Small intestine (tissue), 7 donors: Measurements from ENCODE around the gene PTPRK. TPM values are rescaled to one million over a fixed set of nuclear protein-coding genes. Genes with fewer than 3 reads are reported as not detected.
"Not testable (repeated sequence)": the region's sequence is repeated elsewhere in the genome, so short reads cannot be mapped to it uniquely, and the experiment has no call there.

Source experiments
- DNase-seq, 2 donors: peaks; one replicate each; pipeline versions ENCODE4 v3.0.0 to v3.0.0-alpha.2; 2013
- FAIRE-seq: peaks from 2 replicates; lab custom pipeline; 2012; peaks lifted over from hg19 to GRCh38; lab: Jason Lieb, UNC
- H3K27ac ChIP-seq, 3 donors: one replicate each; pipeline ENCODE4 v1.5.1; 2013; ENCODE audit warnings: low read length in 2 of 3, mild to moderate bottlenecking in 2 of 3, control low read depth in 1 of 3, inconsistent platforms in 1 of 3, low read depth in 1 of 3, moderate library complexity in 1 of 3
- H3K27me3 ChIP-seq, 3 donors: one replicate each; pipeline ENCODE4 v1.6.1; 2013; ENCODE audit warnings: low read length in 3 of 3, inconsistent platforms in 1 of 3; ENCODE audit not compliant: control insufficient read depth in 3 of 3, insufficient read depth in 3 of 3
- H3K36me3 ChIP-seq, 3 donors: one replicate each; pipeline ENCODE4 v1.6.1; 2013; ENCODE audit warnings: low read length in 3 of 3, inconsistent platforms in 1 of 3, low read depth in 1 of 3, mild to moderate bottlenecking in 1 of 3, moderate library complexity in 1 of 3; ENCODE audit not compliant: control insufficient read depth in 3 of 3, insufficient read depth in 2 of 3
- H3K4me1 ChIP-seq, 3 donors: one replicate each; pipeline ENCODE4 v1.6.1; 2013; ENCODE audit warnings: low read length in 2 of 3, inconsistent platforms in 1 of 3, low read depth in 1 of 3, mild to moderate bottlenecking in 1 of 3, moderate library complexity in 1 of 3; ENCODE audit not compliant: control insufficient read depth in 3 of 3, insufficient read depth in 2 of 3
- H3K4me3 ChIP-seq, 3 donors: one replicate each; pipeline ENCODE4 v1.5.1; 2013; ENCODE audit warnings: low read length in 3 of 3, control low read depth in 1 of 3, inconsistent platforms in 1 of 3, low read depth in 1 of 3, mild to moderate bottlenecking in 1 of 3, moderate library complexity in 1 of 3
- H3K9me3 ChIP-seq, 2 donors: one replicate each; pipeline ENCODE4 v1.6.1; 2013; ENCODE audit warnings: low read depth in 1 of 2, low read length in 1 of 2; ENCODE audit not compliant: control insufficient read depth in 2 of 2, insufficient read depth in 1 of 2
- WGBS, 3 donors: extraction: QIAGEN DNeasy Blood & Tissue Kit; methylation state at CpG; one replicate each; pipeline ENCODE4 v1.1.7; 2013; 5-methylcytosine and 5-hydroxymethylcytosine counted together
- polyA plus RNA-seq, 4 donors: library from polyadenylated mRNA; stranded (reverse) in 3 of 4; unstranded in 1 of 4; fragments of 200-250 nt in 3 of 4; fragments of 120-200 nt in 1 of 4; gene quantifications; one replicate each; pipeline versions ENCODE4 v1.2.1 to v1.2.3, GENCODE V29; 2013
- donor health status: healthy with polysubstance abuse.
- donor health status: control.
- donor health status: control.
- donor health status: Bipolar disorder and iron deficiency.
- donor health status: healthy.

Gene PTPRK
- polyA plus RNA-seq, 4 donors, result 15.9 to 72.5 (median 20.6) TPM

DNA sequence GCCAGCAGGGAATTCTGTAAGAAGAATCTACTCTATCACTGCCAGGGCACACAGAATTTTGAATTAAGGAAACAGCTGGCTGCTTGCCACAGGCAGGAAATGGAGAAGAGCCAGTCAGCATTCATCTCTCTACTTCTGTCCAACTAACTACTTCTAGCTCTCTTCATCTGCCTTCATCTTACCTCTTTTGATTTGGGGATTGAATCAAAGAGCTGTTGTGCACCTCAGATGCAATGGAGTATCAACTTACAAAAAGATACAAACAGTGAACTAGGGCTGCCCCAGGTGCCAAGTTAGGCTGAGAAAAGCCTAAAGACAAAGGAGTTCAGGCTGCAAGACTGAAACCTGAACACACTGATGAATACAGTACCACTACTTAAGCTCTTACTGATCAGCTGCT lies 82.0 kb downstream of the PTPRK start:
- DNase-seq (no peak), FAIRE-seq (no peak)

DNA sequence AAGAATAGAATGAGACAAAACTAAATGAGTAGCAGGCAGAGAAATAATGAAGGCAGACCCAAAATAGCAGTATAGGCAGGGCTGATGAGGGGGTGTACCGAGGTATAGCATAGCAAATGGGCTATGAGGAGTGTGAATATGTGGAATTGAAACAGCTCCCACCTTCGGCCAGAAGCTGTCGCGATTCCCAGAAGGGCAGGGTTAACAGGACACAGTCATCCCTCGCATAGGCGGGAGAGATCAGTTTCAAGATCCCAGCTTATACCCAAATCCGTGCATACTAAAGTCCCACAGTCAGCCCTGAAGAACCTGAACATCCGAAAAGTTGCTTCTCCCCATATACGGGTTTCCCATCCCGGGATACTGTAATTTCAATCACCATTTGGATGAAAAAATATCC lies 82.7 kb downstream of the PTPRK start:
- FAIRE-seq (no peak), DNase-seq (no peak)
- Histone ChIP-seq H3K4me3 (no peak overlapping the region), H3K36me3 (no peaks in the 10 kb centered on the region), H3K27me3 (no peaks in the 10 kb centered on the region), H3K9me3 (peaks cover 0 to 3% of the 10 kb centered on the region in 2 donors), H3K27ac (no peak overlapping the region), H3K4me1 (no peaks in the 10 kb centered on the region)
- WGBS, 3 donors, result 91 to 97% (median 95%) methylated on average over 10 of the region's 10 CpGs

More for the DNA sequence above, 82.0 kb downstream of the PTPRK start:
- H3K27ac ChIP-seq, result no peak overlapping the region
- H3K9me3 ChIP-seq, result peaks cover 0 to 3% of the 10 kb centered on the region in 2 donors
- peaks cover 0 to under 1% (median 0%) of the 10 kb centered on the region in 3 donors for H3K4me1 ChIP-seq
- H3K27me3 ChIP-seq, result no peaks in the 10 kb centered on the region
- no peak overlapping the region for H3K4me3 ChIP-seq
- H3K36me3 ChIP-seq, result no peaks in the 10 kb centered on the region

DNA sequence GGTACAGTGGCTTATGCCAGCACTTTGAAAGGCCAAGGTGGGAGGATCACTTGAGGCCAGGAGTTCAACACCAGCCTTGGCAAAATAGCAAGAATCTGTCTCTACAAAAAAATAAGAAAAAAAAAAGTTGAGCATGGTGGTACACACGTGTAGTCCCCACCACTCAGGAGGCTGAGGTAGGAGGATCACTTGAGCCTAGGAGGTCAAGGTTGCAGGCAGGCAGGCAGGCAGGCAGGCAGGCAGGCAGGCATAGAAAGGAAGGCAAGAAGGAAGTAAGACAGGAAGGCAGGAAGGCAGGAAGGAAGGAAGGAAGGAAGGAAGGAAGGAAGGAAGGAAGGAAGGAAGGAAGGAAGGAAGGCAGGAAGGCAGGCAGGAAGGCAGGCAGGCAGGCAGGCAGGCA lies 85.6 kb downstream of the PTPRK start:
- H3K4me3 ChIP-seq, H3K4me1 ChIP-seq, H3K27me3 ChIP-seq, DNase-seq, H3K36me3 ChIP-seq, H3K9me3 ChIP-seq, FAIRE-seq, H3K27ac ChIP-seq: not testable (repeated sequence)
- 70 to 81% (median 75%) methylated on average over 1 of the region's 1 CpG for WGBS, 3 donors

DNA sequence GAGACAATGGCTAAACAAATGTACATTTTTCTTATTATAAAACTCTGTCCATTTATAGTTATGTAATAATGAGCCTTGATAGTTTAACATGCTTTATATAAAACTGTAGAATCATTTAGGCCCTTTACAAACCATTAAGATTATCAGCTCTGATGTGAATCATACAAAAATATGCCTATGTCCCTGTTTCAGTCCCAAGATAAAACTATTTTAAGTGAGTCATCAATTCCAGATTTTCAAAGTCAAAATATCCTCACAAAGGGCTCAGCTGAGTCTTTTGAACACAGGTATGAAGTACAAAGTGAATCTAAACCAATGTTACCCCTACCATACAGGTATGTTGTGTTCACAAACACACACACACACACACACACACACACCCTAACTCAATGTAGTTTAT lies 88.0 kb downstream of the PTPRK start:
- peaks cover 0 to 5% (median 0%) of the 10 kb centered on the region in 3 donors for H3K36me3 ChIP-seq
- H3K27me3 ChIP-seq, result no peaks in the 10 kb centered on the region
- H3K4me1 ChIP-seq, result peaks cover 0 to 2% (median 0%) of the 10 kb centered on the region in 3 donors
- H3K9me3 ChIP-seq, result no peaks in the 10 kb centered on the region
- no peak overlapping the region for H3K27ac ChIP-seq
- FAIRE-seq, result no peak
- no peak for DNase-seq
- H3K4me3 ChIP-seq, result no peak overlapping the region

DNA sequence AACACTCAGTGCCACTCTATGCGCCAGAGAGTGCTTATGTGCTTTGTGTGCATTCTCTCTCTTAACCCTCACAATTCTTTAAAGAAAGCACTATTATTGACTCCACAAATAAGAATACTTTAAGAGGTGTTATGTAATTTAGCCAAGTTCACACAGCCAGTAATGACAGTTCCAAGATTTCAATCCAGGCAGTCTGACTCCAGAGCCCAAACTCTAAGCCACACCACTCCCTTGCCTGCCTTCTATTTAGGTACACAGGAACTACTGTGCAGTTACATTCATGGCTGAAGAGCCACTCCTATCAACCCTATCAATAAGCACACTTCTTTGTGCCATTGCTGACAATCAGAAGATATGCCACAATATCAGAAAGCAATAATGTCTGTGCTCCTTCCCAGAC lies 93.3 kb downstream of the PTPRK start:
- no peak overlapping the region for H3K27ac ChIP-seq
- H3K4me3 ChIP-seq, result no peak overlapping the region
- peaks cover 0 to 5% (median 0%) of the 10 kb centered on the region in 3 donors for H3K36me3 ChIP-seq
- peaks cover 0 to 2% (median 0%) of the 10 kb centered on the region in 3 donors for H3K4me1 ChIP-seq
- 88 to 100% (median 96%) methylated on average over 1 of the region's 1 CpG for WGBS, 3 donors
- no peak for FAIRE-seq
- no peak for DNase-seq
- H3K27me3 ChIP-seq, result no peaks in the 10 kb centered on the region
- no peaks in the 10 kb centered on the region for H3K9me3 ChIP-seq

DNA sequence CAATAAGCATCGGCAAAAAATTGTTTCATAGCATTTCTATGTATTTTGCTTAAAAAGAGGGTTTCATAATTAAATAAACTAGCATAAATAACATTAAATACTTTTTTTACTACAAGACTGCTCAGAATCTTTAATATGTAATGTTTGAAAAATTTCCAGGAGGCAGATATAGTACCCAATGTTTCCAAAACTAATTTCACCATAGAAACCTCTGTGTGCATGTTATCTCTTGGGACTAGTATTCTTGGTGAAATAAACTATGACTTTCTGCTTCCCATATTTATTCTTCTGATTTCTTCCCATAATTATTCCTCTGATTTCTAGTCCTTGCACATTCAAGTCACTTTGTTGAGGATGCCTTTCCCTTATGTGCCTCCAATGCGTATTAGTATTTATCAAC lies 94.5 kb downstream of the PTPRK start:
- Histone ChIP-seq H3K4me1 (peaks cover 0 to 2% (median 0%) of the 10 kb centered on the region in 3 donors), H3K4me3 (no peak overlapping the region), H3K27ac (no peak overlapping the region), H3K9me3 (no peaks in the 10 kb centered on the region), H3K36me3 (peaks cover 0 to 5% (median 0%) of the 10 kb centered on the region in 3 donors), H3K27me3 (no peaks in the 10 kb centered on the region)
- 80 to 96% (median 95%) methylated on average over 2 of the region's 2 CpGs for WGBS, 3 donors
- FAIRE-seq (no peak), DNase-seq (no peak)

DNA sequence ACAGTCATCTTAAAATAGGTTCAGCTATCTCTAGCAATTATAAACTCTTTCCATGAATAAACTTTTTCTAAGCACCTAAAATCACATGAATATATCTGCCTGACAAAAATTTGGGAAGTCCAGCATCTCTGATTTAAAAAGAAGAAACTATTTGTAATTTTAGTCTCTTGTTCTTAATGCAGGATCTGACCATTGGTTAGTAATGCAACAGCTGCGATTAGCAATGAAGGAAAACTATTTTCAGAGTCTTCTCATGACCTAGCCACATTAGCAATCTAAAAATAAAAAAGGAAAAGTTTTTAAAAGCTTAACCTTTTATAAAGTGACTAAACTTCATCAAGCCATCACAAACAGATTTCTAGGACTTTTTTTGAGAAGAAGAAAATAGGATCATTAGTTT lies 97.5 kb downstream of the PTPRK start:
- peaks cover 0 to 7% (median 2%) of the 10 kb centered on the region in 3 donors for H3K36me3 ChIP-seq
- no peaks in the 10 kb centered on the region for H3K27me3 ChIP-seq
- 84 to 97% (median 89%) methylated on average over 1 of the region's 1 CpG for WGBS, 3 donors
- no peaks in the 10 kb centered on the region for H3K4me1 ChIP-seq
- FAIRE-seq, result no peak
- no peak for DNase-seq
- no peak overlapping the region for H3K4me3 ChIP-seq
- H3K27ac ChIP-seq, result no peak overlapping the region
- peaks cover 0 to 12% of the 10 kb centered on the region in 2 donors for H3K9me3 ChIP-seq

DNA sequence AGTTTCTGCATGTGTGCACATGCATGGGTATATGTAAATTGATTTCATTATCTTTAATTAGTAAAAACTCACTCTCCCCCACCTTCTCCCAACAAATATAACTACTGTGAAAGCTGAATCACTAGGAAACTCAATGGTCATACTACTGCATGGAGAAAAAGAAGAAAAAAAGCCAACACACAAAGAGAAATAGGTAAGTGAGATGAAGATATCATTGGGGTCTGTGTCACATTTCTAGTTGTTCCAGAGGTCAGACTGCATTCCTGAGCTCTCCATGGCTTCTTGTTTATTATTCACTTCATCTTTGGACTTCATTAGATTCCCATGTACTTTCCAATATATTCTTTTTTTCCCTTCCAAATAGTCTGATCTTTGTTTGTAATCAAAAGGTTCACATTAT lies 98.2 kb downstream of the PTPRK start:
- Histone ChIP-seq H3K27me3 (no peaks in the 10 kb centered on the region), H3K9me3 (peaks cover 0 to 12% of the 10 kb centered on the region in 2 donors), H3K4me1 (no peaks in the 10 kb centered on the region), H3K36me3 (peaks cover 0 to 2% (median 2%) of the 10 kb centered on the region in 3 donors), H3K27ac (no peak overlapping the region), H3K4me3 (no peak overlapping the region)
- peak in 1 of 2 donors; percentile 20 for DNase-seq
- no peak for FAIRE-seq

DNA sequence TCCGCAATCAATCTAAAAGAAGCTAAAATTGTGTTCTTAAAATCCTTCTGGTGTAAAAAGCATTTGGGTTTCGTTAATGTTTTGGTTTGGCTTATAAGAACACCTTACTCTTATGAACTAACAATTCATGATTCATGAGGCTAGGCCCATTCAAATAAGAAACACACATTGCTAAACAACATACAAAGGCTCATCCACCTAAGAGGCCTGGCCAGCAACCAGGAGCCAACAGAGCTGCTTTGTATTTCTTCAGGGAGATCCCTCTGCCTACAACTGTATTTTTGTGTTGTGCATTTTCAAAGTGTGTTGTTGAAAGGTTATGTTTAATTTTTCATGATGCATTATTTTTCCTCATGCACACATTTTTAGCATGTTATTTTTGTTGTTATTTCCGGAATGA lies 98.6 kb downstream of the PTPRK start:
- DNase-seq, result no peak
- H3K27me3 ChIP-seq, result no peaks in the 10 kb centered on the region
- 87 to 93% (median 89%) methylated on average over 3 of the region's 3 CpGs for WGBS, 3 donors

More for the DNA sequence above, 98.6 kb downstream of the PTPRK start:
- no peak for FAIRE-seq
- H3K4me1 ChIP-seq, result no peaks in the 10 kb centered on the region
- no peak overlapping the region for H3K27ac ChIP-seq
- H3K4me3 ChIP-seq, result no peak overlapping the region
- H3K36me3 ChIP-seq, result peaks cover 0 to 2% (median 2%) of the 10 kb centered on the region in 3 donors
- peaks cover 0 to 12% of the 10 kb centered on the region in 2 donors for H3K9me3 ChIP-seq
